HL-60 (cell line): ENCODE results near the gene IL17RA.

Experiments
- CTCF ChIP-seq: IDR thresholded peaks from one replicate; pipeline ENCODE4 v1.5.1; 2011; ENCODE audit warnings: low read length, control low read depth, inconsistent platforms; ENCODE audit not compliant: insufficient read depth
- POLR2AphosphoS5 ChIP-seq: IDR thresholded peaks from 2 replicates; pipeline ENCODE4 v1.6.1; 2012; ENCODE audit warnings: low read depth

- TF ChIP-seq CTCF (no peak), POLR2AphosphoS5 (no peak)
Observed at GRCh38 chr22:17117400-17117799, 32.6 kb downstream of the IL17RA start.
